Measurements from ENCODE around the gene TAF4.

TAF4 gene

DNA sequence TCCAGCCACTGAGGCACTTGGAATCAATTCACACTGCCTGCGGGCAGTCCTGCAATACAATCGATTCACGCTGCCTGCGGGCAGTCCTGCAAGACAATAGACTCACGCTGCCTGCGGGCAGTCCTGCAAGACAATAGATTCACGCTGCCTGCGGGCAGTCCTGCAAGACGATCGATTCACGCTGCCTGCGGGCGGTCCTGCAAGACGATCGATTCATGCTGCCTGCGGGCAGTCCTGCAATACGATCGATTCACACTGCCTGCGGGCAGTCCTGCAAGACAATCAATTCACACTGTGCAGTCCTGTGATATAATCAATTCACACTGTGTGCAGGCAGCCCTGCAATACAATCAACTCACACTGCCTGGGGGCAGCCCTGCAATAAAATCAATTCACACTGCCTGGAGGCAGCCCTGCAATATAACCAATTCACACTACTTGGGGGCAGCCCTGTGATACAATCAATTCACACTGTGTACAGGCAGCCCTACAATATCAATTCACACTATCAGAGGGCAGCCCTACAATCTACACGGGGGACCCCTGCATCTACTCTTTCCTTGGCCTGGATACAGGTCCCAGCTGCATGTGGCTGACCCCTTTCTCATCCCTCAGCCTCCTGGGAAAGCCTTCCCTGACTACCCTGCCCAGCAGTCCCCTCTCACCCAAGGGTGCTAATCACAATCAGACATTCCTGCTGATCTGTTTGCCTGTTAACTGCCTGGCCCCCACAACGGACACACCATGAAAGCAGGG lies 10.4 kb downstream of the TAF4 start:
- DNase-seq: no peak

GRCh38 chr20:62054451-62054953 lies 11.2 kb downstream of the TAF4 start:
- no peak for DNase-seq

- no peak for DNase-seq
These were observed 12.1 kb downstream of the TAF4 start for GRCh38 chr20:62053465-62054196.

GRCh38 chr20:62052842-62053464 lies 12.7 kb downstream of the TAF4 start:
- no peak for DNase-seq

DNA sequence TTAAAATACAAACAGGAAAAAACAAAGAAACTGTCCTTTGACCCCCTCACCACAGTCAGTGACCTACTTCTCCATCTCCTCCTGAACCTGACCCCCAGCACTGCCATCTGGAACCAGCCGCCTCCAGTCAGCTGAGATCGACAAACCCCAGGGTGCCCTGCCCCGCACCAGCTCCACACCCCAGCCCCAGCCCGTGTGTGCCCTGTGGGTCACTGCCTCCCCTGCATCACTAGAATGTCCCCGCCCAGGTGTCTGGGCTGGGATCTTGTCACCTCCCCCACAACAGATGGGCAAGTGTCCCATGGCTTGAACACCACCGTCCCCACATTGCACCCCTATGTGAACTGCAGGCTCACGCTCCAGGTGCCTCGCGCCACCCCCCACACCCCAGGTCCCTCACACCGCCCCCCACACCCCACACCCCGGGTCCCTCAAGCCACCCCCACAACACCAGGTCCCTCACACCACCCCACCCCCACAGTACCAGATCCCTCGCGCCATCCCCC lies 13.3 kb downstream of the TAF4 start:
- DNase-seq: no peak

GRCh38 chr20:62051546-62052255 lies 14.0 kb downstream of the TAF4 start:
- no peak for DNase-seq

DNA sequence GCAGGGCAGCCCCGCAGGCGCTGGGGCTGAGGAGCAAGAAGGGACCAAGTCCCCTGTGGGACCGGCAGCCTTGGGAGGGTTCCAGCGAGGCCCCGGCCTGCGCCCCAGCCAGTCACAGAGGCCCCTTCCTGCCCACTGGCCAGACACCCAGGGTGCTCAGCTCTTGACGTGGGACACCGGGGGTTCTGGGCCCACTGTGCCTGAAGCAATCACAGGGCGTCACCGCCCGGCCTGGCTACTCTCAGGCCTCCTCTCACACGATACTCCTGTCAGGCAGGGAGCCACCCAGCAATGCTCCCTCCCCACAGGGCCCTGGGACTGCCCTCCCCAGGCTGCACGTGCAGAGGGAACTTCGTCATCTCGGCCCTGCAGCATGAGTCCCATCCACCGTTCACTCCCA lies 14.5 kb downstream of the TAF4 start:
- no peak for DNase-seq

DNA sequence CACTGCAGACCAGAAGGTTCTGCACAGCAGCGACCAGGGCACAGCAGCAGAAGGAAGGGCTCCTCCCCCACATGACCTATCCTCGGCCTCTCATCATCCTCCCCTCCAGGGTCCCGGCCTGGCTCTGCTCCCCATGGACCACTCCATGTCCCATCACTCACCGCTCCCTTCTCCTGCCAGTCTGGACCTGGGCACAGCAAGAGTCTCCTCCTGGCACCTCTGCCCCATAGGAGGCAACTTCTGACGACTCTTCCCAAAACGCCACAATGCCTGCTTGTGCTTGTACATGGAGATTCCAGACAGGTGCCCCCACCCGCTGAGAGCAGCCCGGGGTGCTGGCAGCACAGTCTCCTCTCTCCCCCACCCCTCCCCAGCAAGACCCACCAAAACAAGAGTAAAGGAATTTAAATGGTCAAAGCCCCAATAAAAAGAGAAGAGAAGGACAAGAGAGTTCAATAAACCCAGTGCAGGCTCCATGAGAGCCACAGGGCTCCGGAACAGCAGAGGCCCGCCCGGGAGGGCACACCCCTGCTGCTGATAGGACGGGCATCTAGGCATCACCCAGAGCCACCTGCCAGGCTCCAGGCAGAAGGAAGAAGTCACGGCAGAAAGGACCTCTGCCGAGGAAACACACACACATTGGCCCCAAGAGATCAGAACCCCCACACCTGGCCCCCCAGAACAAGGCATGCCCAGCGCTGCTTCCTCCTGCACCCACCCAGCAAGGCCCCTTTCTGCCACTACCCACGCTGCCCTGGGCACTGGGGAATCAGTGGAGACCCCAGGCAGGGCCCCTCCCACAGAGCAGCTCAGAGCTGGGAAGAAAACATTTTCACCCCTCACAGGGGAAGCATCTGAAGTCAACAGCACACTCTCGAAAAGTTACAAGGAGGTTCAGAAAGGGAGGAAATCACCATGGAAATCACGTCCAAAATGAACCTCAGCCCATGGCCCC lies 15.2 kb downstream of the TAF4 start:
- DNase-seq: no peak

DNA sequence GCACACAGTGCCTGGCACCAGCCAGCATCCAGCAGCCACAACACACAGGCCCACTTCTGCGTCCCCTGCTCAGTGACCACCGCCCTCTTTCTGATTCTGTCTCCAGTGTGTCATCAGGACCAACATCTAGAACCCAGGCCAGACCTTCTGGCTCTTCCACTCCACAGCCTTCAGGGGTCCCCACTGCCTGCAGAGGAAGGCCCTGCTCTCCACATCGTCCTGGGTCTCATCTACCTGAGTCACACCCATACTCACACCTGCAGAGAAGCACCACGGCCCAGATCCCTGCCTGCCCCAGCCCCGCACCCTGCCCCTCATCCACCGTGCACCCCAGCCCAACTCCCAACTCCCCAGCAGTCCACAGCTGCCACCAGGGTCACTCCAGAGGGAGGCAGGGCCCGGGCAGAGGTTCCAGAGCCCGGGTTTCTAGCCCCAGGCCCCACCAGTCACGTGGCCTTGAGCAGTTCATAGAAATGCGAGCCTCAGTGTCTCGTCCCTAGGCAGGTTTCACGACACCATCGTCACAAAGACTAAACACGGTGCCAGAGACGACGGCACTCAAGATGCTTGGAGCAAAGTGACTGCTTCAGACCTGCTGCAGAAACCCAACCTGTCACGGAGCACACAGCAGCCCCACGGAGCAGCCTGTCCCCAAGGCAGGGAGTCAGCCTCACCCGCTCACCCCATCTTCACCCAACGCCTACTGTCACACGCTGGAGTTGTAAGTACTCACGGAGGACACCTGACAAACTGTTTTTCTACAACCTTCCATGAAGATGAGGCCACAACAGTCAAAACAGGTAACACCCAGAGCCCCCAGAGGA lies 16.1 kb downstream of the TAF4 start:
- no peak for DNase-seq

- no peak for DNase-seq
These were observed 16.8 kb downstream of the TAF4 start for GRCh38 chr20:62048821-62049291.

- DNase-seq: no peak
These were observed 17.3 kb downstream of the TAF4 start for GRCh38 chr20:62048346-62048761.

DNA sequence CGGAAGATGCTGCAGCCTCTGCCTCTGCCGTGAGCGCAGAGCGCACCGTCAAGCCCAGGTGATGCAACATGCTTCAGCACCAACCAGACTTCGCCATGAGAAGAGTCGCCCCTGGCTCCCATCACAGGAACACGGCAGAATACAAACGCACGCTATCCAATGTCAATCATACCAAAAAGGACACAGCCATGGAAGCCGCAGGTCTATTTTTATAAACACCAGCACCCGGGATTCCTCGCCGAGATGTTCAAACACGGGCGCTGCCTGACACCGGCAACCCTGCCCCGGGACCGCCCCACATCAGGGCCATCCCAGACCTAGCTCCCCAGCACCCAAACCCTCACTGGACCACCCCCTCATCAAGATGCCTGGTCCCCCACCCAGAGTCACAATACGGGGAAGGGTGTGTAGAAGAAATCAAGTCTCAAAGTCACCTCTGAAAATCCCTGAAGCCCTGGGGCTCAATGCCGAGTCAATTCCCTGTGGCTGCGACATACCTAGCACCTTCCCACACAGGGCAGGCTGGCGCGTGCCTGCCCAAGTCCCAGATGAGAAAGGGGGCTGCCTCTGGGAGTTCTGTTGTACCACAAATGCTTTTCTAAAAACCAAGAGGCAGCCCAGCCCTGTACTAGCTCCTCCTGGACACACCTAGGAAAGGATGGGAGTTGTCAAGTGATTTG lies 17.9 kb downstream of the TAF4 start:
- no peak for DNase-seq

DNA sequence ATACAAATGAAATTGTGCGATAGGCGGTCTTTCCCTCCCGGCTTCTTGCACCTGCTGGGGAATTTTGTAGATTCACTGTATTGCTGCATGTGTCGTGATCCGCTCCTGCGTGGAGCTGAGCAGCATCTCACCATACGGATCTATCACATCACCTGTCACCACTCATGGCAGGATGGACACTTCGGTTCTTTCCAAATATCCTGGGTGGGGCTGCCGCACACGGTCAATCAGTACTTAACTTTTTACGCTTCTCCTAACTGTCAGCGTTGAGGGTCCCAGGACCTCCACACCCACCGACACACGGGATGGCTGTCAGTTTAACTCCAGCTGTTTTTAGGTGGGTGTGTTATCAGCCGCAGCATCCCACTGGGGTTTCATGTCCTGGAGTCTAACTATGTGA lies 19.2 kb downstream of the TAF4 start:
- DNase-seq: no peak

GRCh38 chr20:62045529-62046285 lies 20.0 kb downstream of the TAF4 start:
- DNase-seq: no peak

DNA sequence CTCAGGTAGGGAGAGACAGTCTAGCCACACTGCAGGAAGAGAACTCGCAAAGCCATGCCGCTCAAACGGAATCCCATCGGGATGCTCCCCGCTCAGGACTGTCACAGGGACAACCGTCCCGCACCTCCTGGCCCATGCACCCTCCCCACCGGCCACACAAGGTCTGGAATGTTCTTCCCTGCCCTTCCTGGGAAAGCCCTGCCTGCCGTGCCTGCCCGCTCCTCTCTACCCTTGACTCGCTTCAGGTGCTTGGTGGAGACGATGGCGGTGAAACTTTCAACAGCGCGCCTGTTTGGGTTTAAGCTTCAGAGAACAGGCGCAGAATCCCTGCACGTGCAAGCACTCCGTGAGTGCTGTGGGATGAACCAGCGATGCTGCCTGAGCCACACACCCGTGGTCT lies 20.6 kb downstream of the TAF4 start:
- DNase-seq: no peak

- DNase-seq: no peak
These were observed 21.1 kb downstream of the TAF4 start for GRCh38 chr20:62044631-62045030.

DNA sequence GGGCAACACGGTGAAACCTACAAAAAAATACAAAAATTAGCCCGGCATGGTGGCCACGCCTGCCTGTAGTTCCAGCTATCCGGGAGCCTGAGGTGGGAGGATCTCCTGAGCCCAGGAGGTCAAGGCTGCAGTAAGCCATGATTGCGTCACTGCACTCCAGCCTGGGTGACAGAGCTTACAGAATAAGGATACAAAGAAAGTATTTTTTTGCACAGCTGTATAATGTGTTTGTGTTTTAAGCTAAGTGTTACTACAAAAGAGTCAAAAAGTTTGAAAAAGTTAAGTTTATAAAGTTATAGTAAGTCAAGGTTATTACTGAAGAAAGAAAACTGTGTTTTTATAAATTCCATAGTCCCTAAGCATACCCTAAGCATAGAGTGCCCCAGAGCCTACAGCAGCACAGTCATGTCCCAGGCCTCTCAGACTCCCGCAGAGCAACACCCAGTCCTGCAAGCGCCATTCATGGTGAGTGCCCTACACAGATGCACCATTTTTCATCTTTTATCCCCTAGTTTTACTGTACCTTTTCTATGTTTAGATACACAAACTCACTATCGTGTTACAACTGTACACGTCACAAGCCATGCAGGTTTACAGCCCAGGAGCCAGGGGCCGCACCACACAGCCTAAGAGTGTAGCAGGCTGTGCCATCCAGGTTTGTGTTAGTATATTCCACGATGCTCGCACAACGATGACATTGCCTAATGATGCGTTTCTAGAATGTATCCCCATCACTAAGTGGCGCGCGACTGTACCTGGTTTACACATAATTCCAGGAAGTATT lies 22.4 kb downstream of the TAF4 start:
- DNase-seq: no peak

DNA sequence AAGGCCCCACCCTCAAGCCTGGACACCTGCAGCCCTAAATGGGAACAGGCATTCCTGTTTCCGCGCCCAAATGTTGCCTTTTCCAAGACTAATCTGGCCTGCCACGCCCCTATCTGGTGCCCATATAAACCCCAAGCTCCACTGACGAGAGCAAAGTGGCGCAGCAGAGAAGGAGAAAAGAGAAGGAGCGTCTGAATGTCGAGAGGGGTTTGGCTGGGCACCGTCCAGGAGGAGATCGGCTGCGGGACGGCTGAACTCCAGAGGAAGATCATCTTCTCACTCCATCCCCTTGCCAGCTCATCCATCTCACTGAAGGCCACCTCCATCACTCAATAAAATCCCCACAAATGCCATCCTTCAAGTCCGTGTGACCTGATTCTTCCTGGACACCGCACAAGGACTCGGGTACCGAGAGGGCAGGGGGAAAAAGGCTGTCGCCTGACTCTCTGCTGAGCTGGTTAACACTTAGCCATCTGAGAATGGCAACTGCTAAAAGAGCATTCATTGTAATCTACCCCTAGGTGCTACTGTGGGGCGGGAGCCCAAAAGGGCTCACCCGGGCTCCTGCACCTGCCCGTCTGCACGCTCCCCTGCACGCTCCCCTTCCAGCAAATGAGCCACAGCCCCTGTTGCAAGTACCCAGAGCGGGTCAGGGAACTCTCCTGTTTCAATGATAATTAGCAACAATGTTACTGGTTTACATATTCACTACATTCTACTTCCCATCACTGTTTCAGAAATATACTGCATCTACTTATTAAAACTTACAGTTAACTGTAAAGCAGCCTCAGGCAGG lies 23.5 kb downstream of the TAF4 start:
- no peak for DNase-seq
